Right hindlimb (tissue), 1 donor: ENCODE measurements around the gene CAMKMT.
"Not testable (repeated sequence)": the region's sequence is repeated elsewhere in the genome, so short reads cannot be mapped to it uniquely, and the experiment has no call there.

Experiments used
- DNase-seq: peaks from one replicate; pipeline ENCODE4 v3.0.0-alpha.2; 2018

CAMKMT gene

DNA sequence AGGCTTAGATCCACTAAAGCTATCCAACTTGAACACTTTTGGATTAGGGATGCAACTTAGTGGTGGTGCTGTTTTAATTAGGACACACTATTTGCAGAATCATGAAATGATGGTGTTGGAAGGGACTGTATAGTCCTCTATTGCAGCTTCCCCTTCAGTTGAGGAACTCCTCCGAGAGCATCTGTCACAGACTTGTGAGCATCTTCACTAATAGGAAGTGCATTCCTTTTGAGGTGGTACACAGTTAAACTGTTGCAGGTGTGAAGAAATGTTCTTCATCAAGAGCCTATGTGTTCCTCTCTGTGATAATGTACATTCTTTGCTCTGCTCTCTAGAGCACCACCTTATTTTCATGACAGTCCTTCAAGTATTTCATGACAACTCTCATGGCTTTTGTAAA, 197.4 kb downstream of the CAMKMT start:
- DNase-seq: no peak

DNA sequence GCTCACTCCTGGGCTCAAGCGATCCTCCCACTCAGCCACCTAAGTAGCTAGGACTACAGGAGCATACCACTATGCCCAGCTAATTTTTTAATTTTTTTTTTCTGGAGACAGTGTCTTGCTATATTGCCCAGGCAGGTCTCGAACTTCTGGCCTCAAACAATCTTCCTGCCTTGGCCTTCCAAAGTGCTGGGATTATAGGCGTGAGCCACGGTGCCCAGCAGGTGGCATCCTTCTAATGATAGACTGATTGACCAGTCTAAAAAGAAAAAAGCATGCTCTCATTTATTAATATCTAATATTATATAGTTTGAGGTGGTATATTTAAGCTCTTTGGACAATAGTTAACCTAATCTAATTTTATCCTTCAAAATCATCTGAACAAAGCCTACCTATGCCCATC, 198.6 kb downstream of the CAMKMT start:
- DNase-seq: no peak

DNA sequence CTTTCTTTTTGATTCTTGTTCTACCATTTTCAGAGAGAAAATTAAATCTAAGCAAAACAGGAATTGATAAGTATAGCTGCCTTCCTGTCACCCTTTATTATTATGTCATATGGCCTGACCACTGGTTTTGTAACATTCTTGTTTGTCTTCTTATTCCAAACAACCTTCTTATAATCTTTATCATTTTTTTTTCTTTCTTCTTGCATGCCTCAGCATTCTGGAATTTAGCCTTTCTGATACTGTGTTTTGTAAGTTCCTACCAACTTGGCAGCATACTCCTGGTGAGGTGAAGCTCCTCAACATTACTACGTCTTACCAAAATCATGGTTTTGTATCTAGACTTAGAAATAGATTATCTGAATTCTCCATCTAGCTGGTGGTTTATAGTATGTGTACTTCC, 199.2 kb downstream of the CAMKMT start:
- DNase-seq: no peak

DNA sequence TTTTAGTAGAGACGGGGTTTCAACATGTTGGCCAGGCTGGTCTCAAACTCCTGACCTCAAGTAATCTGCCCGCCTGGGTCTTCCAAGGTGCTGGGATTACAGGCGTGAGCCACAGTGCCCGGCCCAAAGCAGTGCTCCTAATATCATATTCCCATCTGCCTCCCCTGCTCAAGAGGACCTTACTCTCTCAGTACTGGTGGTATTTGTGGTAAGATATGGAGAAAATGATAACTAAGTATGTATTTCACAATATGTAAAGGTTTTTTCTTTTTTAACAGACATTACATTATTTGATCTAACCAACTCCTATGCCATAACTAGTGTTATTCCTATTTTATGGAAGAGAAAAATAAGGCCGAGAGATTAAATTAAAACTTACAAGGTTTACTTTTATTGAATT, 201.0 kb downstream of the CAMKMT start:
- DNase-seq: no peak

DNA sequence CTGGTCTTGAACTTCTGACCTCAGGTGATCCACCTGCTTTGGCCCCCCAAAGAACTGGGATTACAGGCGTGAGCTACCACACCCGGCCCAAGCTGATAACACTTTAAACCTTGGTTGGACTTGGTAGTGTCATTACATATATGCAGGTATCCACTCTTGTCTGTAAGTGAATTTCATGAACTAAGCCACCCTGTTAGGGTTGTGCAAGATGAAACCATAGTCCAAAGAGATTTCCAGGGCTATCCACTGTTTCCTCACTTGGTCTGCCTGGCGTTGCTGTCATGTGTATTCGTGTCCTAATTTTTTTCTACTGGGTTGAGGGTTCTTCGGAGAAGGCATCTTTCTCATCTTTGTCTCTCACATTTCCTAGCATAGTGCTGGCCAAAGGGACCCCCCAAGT, 203.0 kb downstream of the CAMKMT start:
- no peak for DNase-seq

DNA sequence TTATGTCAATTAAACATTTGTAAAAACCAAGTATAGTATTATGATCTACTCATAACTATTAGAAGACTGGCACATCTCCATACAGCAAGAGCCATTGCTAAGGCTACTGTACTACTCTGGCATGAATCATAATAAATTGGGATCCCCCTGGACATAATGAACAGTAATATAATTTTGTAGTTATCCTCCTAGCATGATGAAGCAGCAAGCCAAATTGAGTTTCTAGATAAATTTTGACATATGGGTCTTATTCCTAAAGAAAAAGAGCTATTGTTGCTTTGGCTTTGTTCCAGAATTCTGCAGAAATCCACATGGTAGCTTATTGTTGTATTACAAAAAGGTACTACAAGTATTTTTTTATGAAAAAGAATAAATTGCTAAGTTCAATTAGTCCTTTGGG, 204.3 kb downstream of the CAMKMT start:
- no peak for DNase-seq

DNA sequence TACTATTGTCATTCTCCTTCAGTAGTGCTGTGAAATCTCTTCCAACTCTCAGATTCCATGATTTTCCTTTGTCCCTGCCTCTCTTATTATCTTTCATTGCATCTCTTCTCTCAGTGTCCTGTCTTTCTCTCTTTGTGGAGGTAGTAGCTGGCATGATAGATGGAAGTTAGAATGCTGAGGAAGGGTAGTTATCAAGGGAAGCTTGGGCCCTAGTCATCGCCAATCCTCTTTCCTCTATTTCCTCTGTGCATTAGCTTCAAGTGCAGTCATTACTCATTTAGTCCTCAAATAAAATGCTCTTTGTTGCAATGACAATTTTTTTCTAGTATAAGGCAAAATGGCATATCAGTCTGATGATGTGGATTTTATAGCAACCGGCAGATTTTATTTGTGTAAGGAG, 207.7 kb downstream of the CAMKMT start:
- DNase-seq: no peak

DNA sequence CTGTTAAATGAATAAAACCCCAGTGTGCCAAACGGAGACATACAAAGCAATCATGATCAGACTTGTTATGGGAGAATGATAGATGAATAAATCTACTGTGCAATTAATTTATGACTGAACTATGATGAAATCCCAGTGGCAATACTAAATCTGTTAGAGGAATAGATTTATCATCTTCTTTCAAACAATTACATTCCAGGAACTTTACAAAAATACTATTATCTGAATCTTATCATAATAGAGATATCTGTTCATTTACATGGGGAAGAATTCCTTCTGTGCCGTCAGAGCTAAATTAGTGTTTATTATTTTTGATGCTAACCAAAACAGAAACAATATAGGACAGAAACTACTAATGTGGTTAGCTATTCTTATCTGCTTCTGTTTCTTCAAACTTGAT, 208.5 kb downstream of the CAMKMT start:
- DNase-seq: no peak

DNA sequence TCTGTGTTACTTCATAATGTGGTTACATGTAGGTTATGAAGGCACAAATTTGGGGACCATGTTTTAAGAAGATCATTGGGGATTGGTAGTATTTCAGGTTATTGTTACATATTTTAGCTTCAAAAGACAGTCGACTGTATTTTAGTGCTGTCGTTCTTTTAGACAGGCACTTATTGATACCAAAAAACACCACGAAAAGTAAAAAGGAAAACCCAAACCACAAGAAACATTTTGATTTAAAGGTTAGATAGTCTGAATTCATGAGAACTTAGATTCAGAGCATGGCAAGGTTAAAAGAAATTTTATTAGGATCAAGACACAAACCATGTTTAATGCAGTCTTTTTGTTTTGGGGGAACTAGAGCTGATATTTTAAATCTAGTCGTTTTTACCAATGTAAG, 209.0 kb downstream of the CAMKMT start:
- no peak for DNase-seq

DNA sequence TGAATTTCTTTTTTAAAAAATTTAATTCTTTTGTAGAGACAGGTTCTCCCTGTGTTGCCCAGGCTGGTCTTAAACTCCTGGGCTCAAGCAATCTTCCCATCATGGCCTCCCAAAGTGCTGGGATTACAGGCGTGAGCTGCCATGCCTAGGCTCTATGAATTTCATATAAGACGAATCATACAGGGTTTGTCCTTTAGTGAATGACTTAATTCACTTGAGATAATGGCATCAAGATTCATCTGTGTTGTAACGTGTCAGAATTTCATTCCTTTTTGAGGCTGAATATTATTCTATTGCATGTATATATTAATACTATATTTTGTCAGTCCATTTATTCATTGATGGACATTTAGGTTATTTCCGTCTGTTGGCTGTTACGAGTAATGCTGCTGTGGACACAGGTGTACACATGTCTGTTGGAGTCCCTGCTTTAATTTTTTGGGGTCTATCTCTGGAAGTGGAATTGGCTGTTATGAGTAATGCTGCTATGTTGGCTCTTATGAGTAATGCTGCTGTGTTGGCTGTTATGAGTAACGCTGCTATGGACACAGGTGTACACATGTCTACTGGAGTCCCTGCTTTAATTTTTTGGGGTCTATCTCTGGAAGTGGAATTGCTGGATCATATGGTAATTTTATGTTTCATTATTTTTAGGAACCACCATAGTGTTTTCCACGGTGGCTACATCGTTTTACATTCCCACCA, 210.6 kb downstream of the CAMKMT start:
- DNase-seq: no peak

DNA sequence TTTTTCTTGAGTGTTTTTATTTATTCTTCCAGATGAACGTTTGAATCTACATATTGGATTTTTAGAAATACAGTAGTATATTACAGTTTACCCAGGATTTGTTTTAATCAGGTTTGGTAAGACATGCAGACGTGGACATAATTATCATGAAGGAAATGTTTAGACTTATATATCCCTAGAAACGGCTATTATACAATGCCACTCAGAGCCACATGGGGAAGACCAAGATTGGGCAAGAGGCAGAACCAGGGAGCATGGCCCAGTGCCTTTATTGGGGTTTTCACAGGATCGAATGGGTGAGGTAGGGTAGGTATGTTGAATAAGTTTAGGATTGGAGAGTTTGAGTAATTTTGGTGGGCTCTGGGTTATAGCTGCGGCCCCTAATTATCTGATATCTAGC, 212.2 kb downstream of the CAMKMT start:
- DNase-seq: no peak

DNA sequence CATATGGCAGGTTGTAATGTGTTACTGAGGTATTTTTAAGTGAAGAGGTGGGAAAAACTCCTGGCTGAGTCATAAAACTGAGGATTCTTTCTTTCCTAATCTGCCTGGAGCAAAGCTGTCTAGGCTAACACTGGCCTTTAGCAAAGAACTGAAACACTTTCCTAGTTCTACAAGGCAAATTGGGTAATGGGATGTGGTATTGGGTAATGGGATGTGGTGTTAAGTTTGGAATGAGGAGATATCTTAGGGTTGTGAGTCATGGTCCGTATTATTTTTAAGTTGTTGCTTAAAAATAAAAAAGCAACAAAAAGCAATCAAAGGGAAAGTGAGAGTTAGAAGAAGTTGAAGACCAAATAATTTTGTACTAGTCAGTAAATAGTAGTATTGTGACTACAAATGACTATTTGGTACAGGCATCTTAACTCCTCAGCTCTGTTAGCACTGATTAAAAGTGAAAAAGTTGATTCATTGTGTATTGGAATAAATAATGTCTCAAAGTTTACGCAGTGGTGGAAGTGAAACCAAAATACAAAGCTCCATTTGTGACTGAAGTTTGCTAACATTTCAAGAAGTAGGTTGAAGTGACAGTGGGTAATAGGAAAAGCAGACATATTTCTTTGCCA, 216.8 kb downstream of the CAMKMT start:
- no peak for DNase-seq

DNA sequence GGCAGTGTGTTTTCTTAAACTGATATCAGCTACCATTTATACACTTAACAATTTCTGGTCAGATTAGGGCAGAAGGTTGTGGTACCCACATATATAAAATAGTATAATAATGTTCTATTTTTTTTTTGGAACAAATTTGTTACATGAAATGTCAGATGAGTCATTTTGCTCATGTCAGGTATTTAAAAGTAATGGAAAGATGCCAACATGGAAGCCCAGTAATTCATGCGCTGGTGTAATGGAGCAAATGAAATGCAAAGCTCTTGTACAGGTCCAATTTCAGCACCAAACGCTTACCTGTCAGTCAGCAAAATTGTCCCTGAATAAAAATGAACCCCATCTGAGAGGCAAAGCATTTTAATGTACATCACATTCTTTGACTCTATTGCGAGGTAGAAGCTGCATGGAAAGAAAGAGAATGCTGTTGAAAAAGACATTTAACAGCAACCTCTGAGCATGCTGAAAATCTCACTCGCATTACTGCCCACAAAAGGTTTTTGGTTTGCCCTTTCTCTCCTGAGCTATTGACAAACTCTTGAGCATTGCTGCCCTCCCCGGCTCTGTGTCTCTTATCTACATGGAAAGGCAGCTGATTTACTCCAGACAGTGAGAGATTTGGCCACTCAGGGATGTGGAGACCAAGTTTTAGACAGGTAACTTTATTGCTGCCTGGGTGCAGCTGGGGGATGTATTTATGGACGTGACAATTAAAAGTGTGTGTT, 217.5 kb downstream of the CAMKMT start:
- no peak for DNase-seq

DNA sequence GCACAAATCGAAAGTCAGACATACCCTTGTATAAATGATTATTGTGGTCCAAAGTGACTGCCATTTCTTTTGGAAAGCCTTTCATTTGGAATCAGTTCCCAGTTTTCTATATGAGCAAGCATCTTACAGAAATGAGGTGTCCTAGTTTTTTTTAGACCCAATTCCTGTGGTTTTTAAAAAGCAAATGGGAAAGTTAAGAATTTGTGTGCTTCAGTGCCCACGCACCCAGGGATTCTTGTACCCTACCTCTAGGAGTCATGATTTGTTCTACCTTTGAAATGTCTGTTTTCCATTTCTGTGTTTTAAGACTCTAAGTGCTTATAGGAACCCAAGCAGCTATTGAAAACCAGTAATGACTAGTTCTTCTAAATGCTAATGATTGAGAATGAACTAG, 218.1 kb downstream of the CAMKMT start:
- DNase-seq: no peak

DNA sequence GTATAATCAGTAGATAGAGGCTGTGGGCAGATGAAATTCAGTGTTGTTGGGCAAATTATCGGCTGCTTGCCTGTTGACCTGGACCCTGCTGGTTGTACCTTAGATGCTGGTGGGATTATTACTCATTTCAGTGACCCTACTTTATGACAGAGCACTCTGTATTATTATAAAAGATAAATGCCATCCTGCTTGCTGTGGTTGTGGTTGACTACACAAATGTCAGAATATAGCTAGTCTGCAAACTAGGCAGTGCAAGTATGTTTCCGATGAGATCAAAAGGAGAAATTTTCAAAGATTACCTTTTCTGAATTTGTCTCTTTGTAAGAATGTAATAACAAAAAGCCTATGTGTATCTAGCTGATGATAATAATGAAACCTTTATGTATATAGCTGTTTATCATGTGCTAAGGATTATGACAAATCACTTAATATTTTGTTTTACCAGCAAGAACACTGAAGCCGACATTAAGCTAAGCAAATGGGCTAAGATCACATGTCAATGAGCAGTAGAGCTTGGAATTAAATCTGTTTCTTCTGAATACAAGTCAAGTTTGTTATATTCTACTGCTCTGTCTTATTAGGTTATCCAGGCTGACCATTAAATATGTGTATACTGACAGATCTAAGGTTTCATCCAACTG, 219.2 kb downstream of the CAMKMT start:
- no peak for DNase-seq

DNA sequence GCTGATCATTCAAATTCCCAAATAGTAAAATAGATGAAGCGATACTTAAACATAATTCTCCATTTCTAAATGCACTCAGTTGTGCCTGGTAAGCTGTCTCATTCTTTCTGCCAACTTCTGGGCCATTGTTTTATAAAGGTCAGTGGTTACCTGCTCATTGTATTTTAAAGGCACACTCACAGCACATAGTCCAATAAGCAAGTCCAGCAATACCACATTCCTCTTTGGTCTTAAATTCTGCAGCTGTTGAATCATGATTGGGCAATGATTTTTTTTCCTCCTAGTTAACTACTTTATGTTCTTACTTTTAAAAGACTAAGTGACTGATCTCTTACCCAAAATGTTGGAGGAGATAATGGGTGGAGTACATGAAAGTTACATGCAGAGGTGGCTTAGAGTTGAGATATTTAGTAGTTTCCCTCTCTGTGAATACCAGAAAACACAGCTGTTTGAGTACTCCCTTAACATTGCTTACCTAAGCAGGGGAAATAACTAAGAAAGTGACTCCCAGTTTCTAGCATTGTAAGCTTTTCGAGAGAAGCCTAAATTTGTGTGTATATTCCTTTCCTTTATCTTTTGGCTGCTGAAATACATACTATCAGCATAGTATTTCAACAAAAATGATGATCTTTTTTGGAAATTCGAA, 220.7 kb downstream of the CAMKMT start:
- no peak for DNase-seq

DNA sequence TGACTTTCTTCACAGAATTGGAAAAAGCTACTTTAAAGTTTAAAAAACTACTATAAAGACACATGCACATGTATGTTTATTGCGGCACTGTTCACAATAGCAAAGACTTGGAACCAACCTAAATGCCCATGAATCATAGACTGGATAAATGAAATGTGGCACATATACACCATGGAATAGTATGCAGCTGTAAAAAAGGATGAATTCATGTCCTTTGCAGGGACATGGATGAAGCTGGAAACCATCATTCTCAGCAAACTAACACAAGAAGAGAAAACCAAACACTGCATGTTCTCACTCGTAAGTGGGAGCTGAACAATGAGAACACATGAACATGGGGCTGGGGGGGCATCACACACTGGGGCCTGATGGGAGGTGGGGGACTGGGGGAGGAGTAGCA, 233.9 kb downstream of the CAMKMT start:
- DNase-seq: not testable (repeated sequence)

DNA sequence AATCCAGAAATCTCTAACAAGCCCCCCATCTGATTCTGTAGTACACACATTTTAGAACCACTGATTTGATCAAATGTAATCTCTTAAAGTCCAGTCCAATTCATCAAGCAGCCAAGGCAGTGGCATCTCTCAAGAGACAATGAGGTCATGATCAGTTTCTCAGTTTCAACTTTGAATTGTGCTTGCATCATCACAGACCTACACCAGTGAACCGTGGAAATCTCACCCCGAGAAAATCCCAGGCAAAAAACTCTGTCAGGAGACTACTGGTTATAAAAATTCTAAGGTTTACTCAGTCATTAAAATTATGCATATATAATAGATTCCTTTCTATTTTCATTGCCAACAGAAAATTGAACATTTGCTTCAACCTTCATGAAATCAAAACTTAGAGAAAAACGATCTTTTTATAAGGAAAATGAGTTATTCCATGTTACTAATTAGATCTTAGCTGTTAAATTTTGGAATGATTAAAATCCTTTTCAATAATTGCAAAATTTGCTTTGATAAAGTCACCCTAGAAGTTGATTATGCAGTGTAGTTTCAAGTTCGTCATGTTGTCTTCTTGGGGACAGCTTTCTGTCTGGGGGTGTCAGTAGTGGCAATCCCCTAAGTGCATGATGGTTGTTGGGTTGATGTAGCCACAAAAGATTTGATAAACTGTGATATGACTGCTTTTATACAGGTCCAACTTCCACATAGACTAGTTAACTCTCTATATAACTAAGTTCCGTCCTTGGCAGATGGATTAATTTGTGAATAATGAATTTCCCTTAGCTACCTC, 235.0 kb downstream of the CAMKMT start:
- no peak for DNase-seq

DNA sequence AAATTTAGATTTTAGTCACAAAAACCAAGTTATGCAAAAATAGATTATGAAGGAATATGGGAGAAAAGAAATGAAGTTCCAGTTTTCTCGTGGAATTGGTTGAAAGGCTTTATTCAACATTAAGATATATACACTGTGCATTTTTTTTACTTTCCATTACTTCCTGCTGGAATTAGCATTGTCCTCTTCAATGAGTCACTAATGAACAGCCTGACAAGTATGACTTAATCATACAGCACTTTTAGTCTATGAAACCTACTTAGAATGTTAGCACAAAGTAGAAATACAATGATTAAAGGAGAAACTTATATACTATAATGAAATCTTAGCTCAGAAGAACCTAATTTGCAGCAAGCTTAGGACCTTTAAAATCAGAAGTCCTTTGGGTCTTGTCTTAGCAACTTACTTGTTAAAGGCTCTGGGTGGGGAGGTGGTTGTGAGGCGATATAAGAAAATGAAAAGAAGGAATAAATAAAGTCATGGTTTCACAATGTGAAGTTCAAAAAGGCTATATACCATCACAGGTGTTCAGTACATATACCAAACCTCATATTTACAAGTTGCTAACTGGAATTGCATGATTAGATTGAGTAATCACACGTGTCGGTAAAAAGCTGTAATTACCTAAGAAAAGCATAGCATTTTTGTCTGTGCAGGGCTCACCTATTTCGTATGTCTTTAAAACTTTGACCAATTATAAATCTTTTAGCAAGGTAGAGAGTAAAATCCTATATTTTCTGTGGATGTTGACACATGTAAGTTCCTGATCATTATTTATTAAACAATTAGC, 236.8 kb downstream of the CAMKMT start:
- no peak for DNase-seq

DNA sequence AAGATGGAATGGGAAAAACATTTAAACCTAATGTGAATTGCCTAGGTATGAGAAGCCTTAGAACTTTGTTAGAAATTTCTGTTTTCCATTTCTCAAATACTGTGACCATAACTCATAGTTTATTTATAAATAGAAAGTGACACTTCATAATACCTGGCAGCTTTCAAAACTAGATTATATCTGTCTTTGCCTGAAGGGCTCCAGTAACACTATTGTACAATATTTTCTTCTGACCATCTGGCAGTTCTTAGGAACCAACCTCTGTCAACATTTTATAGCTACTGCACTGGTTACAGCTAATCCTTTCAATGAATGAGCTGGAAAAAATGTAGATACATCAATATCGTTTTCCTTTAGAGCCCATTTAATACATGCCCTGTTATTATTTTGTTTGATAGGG, 237.4 kb downstream of the CAMKMT start:
- no peak for DNase-seq

DNA sequence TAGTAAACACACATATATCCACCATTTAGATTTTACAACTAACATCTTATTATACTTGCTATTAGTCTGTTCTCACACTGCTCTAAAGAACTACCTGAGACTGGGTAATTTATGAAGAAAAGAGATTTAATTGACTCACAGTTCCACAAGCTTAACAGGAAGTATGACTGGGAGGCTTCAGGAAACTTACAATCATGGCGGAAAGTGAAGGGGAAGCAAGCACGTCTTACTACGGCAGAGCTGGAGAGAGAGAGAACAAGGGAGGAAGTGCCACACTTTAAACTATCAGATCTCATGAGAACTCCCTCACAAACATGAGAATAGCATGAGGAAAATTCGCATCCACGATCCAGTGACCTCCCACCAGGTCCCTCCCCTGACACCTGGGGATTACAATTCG, 240.7 kb downstream of the CAMKMT start:
- no peak for DNase-seq

DNA sequence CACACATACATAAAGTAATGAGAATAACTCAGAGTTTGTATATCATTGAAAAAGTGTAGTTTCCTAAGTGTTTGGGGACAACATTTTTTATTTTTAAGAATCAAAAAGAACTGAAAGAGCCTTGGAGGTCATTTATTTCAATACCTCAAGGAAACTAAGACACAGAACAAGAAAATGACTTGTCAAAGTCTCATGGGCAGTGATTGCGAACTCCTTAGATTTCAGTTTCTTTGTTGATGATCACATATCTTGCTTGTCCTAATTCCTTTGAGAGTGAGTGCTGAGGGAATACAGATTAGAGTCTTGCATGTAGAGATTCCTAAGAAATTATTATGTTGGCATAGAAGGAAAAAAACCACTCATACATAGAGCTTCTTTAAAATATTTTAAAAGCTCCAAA, 243.8 kb downstream of the CAMKMT start:
- no peak for DNase-seq
